Suprapubic skin (tissue), 4 donors: ENCODE data around the gene EMC8. TPM values are rescaled to one million over a fixed set of nuclear protein-coding genes. Genes with fewer than 3 reads are reported as not detected.

Experiments
- DNase-seq, 2 donors: peaks; one replicate each; pipeline ENCODE4 v3.0.0-alpha.2; 2019; ENCODE audit warnings: low spot score in 2 of 2
- H3K27ac ChIP-seq: fragments of 200-600 bp; sonication (generic); one replicate; pipeline ENCODE4 v1.5.1; 2019
- H3K27me3 ChIP-seq: fragments of 200-600 bp; sonication (generic); one replicate; pipeline ENCODE4 v1.5.1; 2019
- H3K36me3 ChIP-seq: fragments of 200-600 bp; sonication (generic); one replicate; pipeline ENCODE4 v1.5.1; 2019
- H3K4me1 ChIP-seq: fragments of 200-600 bp; sonication (generic); one replicate; pipeline ENCODE4 v1.5.1; 2019
- H3K4me3 ChIP-seq: fragments of 200-600 bp; sonication (generic); one replicate; pipeline ENCODE4 v1.5.1; 2019; ENCODE audit warnings: mild to moderate bottlenecking
- H3K9me3 ChIP-seq: fragments of 200-600 bp; sonication (generic); one replicate; pipeline ENCODE4 v1.5.1; 2019
- EP300 ChIP-seq: sonication (generic); formaldehyde crosslinking; IDR thresholded peaks from one replicate; pipeline ENCODE4 v1.6.1; 2017; ENCODE audit warnings: antibody characterized with exemption
- POLR2A ChIP-seq, 2 donors: fragments of 450-650 bp; IDR thresholded peaks; one replicate each; pipeline ENCODE4 v1.6.1; 2017; ENCODE audit warnings: antibody characterized with exemption in 2 of 2, mild to moderate bottlenecking in 2 of 2, moderate library complexity in 2 of 2
- POLR2AphosphoS5 ChIP-seq, 3 donors: sonication (generic); formaldehyde crosslinking; IDR thresholded peaks; one replicate each; pipeline ENCODE4 v1.6.1; 2017; ENCODE audit warnings: antibody characterized with exemption in 3 of 3
- WGBS: methylation state at CpG from one replicate; pipeline ENCODE4 v1.1.5; 2018; 5-methylcytosine and 5-hydroxymethylcytosine counted together
- total RNA-seq, 4 donors: library from RNA; depleted of rRNA; stranded (reverse); fragments of >200 nt; gene quantifications; one replicate each; pipeline ENCODE4 v1.1.0, GENCODE V29; 2016
- TF ChIP-seq, protein P1 (sequence below), 2 donors: fragments of 200-600 bp in 1 of 2; fragments of 450-650 bp in 1 of 2; sonication (generic) in 1 of 2; IDR thresholded peaks; one replicate each; pipeline ENCODE4 v1.5.1; 2016 to 2019; ENCODE audit warnings: antibody characterized with exemption in 2 of 2, mild to moderate bottlenecking in 1 of 2, moderate library complexity in 1 of 2

The EMC8 gene
- total RNA-seq, 4 donors from 2014 or later = 20.4 to 39.5 (median 23.9) TPM

DNA sequence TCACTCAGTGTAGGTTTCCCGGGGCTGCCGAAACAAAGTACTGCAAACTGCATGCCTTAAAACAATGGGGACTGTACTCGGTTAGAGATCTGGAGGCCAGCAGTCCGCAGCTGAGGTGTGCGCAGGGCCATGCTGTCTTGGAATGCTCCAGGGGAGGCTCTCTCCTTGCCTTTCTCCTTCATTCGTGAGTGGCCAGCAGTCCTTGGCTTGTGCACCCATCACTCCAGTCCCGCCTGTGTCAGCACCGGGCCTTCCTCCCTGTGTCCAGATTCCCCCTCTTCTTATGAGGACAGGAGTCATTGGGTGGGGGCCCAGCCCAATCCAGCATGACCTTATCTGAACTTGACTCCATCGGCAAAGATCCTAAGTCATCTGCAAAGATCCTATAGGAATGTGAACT is 43.5 kb upstream of the EMC8 start:
- WGBS = 86% methylated on average over 9 of the region's 9 CpGs
- H3K4me3 ChIP-seq = no peak overlapping the region
- no peaks in the 10 kb centered on the region for H3K4me1 ChIP-seq
- H3K27ac ChIP-seq = no peak overlapping the region
- no peaks in the 10 kb centered on the region for H3K36me3 ChIP-seq
- H3K9me3 ChIP-seq = no peaks in the 10 kb centered on the region
- DNase-seq = no peak
- peaks cover 51% of the 10 kb centered on the region for H3K27me3 ChIP-seq
- TF ChIP-seq POLR2A (IDR thresholded peaks at IDR 0.05) (no peak), POLR2AphosphoS5 (IDR thresholded peaks at IDR 0.05) (no peak), EP300 (no peak)
- TF ChIP-seq, protein P1, sequence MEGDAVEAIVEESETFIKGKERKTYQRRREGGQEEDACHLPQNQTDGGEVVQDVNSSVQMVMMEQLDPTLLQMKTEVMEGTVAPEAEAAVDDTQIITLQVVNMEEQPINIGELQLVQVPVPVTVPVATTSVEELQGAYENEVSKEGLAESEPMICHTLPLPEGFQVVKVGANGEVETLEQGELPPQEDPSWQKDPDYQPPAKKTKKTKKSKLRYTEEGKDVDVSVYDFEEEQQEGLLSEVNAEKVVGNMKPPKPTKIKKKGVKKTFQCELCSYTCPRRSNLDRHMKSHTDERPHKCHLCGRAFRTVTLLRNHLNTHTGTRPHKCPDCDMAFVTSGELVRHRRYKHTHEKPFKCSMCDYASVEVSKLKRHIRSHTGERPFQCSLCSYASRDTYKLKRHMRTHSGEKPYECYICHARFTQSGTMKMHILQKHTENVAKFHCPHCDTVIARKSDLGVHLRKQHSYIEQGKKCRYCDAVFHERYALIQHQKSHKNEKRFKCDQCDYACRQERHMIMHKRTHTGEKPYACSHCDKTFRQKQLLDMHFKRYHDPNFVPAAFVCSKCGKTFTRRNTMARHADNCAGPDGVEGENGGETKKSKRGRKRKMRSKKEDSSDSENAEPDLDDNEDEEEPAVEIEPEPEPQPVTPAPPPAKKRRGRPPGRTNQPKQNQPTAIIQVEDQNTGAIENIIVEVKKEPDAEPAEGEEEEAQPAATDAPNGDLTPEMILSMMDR (IDR thresholded peaks at IDR 0.05) = no peak

GRCh38 chr16:85842435-85842834 is 43.1 kb upstream of the EMC8 start:
- no peaks in the 10 kb centered on the region for H3K9me3 ChIP-seq
- no peak overlapping the region for H3K4me3 ChIP-seq
- WGBS = 85% methylated on average over 9 of the region's 9 CpGs
- TF ChIP-seq, protein P1 (IDR thresholded peaks at IDR 0.05) = no peak
- no peak for TF ChIP-seq EP300
- TF ChIP-seq POLR2AphosphoS5 (IDR thresholded peaks at IDR 0.05) = no peak
- no peak for TF ChIP-seq POLR2A (IDR thresholded peaks at IDR 0.05)
- H3K36me3 ChIP-seq = no peaks in the 10 kb centered on the region
- no peak overlapping the region for H3K27ac ChIP-seq
- H3K27me3 ChIP-seq = peaks cover 51% of the 10 kb centered on the region
- H3K4me1 ChIP-seq = no peaks in the 10 kb centered on the region
- no peak for DNase-seq

DNA sequence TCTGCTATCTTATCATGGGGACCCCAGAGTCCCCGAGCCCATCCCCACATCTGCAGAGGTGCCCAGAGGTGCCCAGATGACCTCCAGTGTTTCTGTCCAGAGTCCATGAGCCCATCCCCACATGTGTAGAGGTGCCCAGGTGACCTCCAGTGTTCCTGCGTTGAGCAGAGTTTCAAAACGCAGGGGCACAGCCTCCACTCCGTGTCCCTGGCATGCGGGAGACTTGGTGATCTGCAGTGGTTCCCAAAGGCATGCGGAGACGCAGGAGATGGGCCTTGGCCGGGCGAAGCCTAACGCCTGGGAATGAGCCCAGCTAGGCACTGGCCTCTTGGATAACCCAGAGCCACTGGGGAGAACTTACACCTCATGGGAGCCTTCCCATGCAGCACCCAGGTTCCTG is 41.5 kb upstream of the EMC8 start:
- Histone ChIP-seq H3K4me3 (no peak overlapping the region), H3K27me3 (peaks cover 54% of the 10 kb centered on the region), H3K4me1 (no peaks in the 10 kb centered on the region), H3K36me3 (no peaks in the 10 kb centered on the region), H3K27ac (no peak overlapping the region), H3K9me3 (no peaks in the 10 kb centered on the region)
- DNase-seq = peak in 1 of 2 donors; percentile 16
- 90% methylated on average over 5 of the region's 10 CpGs for WGBS
- TF ChIP-seq, protein P1 (IDR thresholded peaks at IDR 0.05) = no peak
- TF ChIP-seq POLR2AphosphoS5 (IDR thresholded peaks at IDR 0.05) (no peak), EP300 (no peak), POLR2A (IDR thresholded peaks at IDR 0.05) (no peak)

DNA sequence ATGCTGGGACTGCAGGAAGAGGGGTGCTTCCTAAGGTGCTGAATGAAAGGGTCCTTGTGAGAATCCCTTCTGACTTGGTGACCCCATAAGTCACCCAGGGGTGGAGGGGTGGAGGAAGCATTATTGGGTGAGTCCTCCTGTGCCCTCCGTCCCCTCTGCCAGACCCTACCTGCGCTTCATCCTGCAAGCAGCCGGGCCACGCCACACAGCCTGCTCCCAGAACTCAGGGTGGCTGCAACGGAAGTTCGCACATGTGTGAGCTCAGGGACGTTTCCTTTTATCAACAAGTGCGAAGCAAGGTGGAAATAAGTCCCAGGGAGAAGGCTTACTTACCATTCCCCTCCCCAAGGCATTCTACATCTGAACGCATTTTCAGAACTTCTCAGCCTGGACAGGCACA is 41.1 kb upstream of the EMC8 start:
- 96% methylated on average over 5 of the region's 9 CpGs for WGBS
- DNase-seq = no peak
- TF ChIP-seq, protein P1 (IDR thresholded peaks at IDR 0.05) = no peak
- TF ChIP-seq POLR2A (IDR thresholded peaks at IDR 0.05) (no peak), EP300 (no peak), POLR2AphosphoS5 (IDR thresholded peaks at IDR 0.05) (no peak)
- Histone ChIP-seq H3K27me3 (peaks cover 57% of the 10 kb centered on the region), H3K36me3 (no peaks in the 10 kb centered on the region), H3K4me1 (no peaks in the 10 kb centered on the region), H3K27ac (no peak overlapping the region), H3K9me3 (no peaks in the 10 kb centered on the region), H3K4me3 (no peak overlapping the region)

DNA sequence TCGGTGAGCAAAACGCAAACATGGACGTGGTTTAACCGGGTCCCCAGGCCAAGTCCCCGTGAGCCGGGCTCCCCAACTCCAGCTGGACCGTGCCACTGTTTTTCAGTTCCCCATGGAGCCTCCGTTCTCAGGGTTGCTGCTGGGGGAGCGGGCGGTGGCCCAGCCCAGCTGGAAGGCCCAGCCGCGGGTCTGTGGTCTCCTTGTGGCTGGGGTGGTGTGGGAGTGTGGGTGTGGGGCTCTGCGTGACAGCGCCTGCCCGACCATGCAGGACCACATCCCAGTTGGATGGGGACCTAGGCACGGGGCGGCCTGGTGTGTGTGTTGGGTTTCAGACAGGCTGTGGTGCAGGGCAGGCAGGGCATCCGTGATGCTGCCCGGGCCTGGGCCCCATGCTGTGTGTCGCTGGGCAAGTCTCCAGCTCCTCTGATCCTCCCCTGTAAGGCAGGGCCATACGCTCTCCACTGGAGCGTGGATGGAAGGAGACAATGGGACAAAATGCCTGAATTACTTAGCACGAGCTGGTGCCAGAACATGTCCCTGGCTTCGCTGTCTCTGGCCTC is 40.4 kb upstream of the EMC8 start:
- no peaks in the 10 kb centered on the region for H3K36me3 ChIP-seq
- H3K4me1 ChIP-seq = no peaks in the 10 kb centered on the region
- no peak overlapping the region for H3K27ac ChIP-seq
- no peak for DNase-seq
- WGBS = 79% methylated on average over 16 of the region's 24 CpGs
- no peak overlapping the region for H3K4me3 ChIP-seq
- TF ChIP-seq POLR2A (IDR thresholded peaks at IDR 0.05) (no peak), POLR2AphosphoS5 (IDR thresholded peaks at IDR 0.05) (no peak), EP300 (no peak)
- TF ChIP-seq, protein P1 (IDR thresholded peaks at IDR 0.05) = no peak
- H3K27me3 ChIP-seq = peaks cover 58% of the 10 kb centered on the region
- H3K9me3 ChIP-seq = no peaks in the 10 kb centered on the region
